Tibial nerve (tissue), 4 donors: ENCODE measurements around the gene KISS1.

Experiments used
- CTCF ChIP-seq, 5 experiments: fragments of 200-600 bp in 3 of 5; fragments of 450-650 bp in 2 of 5; sonication (generic) in 3 of 5; IDR thresholded peaks; one replicate each; pipeline ENCODE4 v1.5.1; 2016 to 2019; ENCODE audit warnings: antibody characterized with exemption in 5 of 5, mild to moderate bottlenecking in 3 of 5, moderate library complexity in 2 of 5
- EP300 ChIP-seq, 2 donors: sonication (generic); formaldehyde crosslinking; IDR thresholded peaks; one replicate each; pipeline ENCODE4 v1.6.1; 2017; ENCODE audit warnings: antibody characterized with exemption in 2 of 2, mild to moderate bottlenecking in 1 of 2
- POLR2A ChIP-seq, 2 donors: fragments of 450-650 bp; IDR thresholded peaks; one replicate each; pipeline ENCODE4 v1.6.1; 2017; ENCODE audit warnings: antibody characterized with exemption in 2 of 2, mild to moderate bottlenecking in 2 of 2, moderate library complexity in 2 of 2

- TF ChIP-seq CTCF (IDR thresholded peaks at IDR 0.05) (no peak), EP300 (IDR thresholded peaks at IDR 0.05) (no peak), POLR2A (IDR thresholded peaks at IDR 0.05) (no peak)
Measured at GRCh38 chr1:204232526-204232925, 36.2 kb upstream of the KISS1 start.
